GM12873 (cell line): Measurements from ENCODE around the gene ANO3.

Experiments used
- CTCF ChIP-seq: IDR thresholded peaks from 2 replicates; pipeline ENCODE4 v1.5.1; 2012; ENCODE audit warnings: low read depth, mild to moderate bottlenecking, moderate library complexity, low read length, control low read depth; ENCODE audit not compliant: insufficient read depth; ENCODE audit errors: missing control alignments

Gene ANO3

GRCh38 chr11:26608507-26609146, 276.7 kb downstream of the ANO3 start:
- TF ChIP-seq CTCF, result no peak

- no peak for TF ChIP-seq CTCF
These were observed 281.8 kb downstream of the ANO3 start for GRCh38 chr11:26613759-26614158.

- no peak for TF ChIP-seq CTCF
These were observed 286.5 kb downstream of the ANO3 start for GRCh38 chr11:26618441-26618840.

GRCh38 chr11:26620282-26621045, 288.5 kb downstream of the ANO3 start:
- TF ChIP-seq CTCF, result no peak

GRCh38 chr11:26621132-26621531, 289.2 kb downstream of the ANO3 start:
- TF ChIP-seq CTCF, result no peak

GRCh38 chr11:26622181-26622580, 290.3 kb downstream of the ANO3 start:
- TF ChIP-seq CTCF, result no peak

GRCh38 chr11:26623076-26623659, 291.2 kb downstream of the ANO3 start:
- no peak for TF ChIP-seq CTCF
